Rectal smooth muscle tissue (tissue), 1 donor: ENCODE data around the gene NUTM2D.
"Not testable (repeated sequence)": the region's sequence is repeated elsewhere in the genome, so short reads cannot be mapped to it uniquely, and the experiment has no call there.

ENCODE experiments used
- H3K27ac ChIP-seq: one replicate; pipeline ENCODE4 v1.7.0; 2013; ENCODE audit warnings: low read depth, low read length, inconsistent platforms
- H3K27me3 ChIP-seq: one replicate; pipeline ENCODE4 v1.7.0; 2013; ENCODE audit warnings: low read length; ENCODE audit not compliant: control insufficient read depth, insufficient read depth
- H3K36me3 ChIP-seq: one replicate; pipeline ENCODE4 v1.7.0; 2013; ENCODE audit warnings: low read length; ENCODE audit not compliant: control insufficient read depth, insufficient read depth
- H3K4me1 ChIP-seq: one replicate; pipeline ENCODE4 v1.7.0; 2013; ENCODE audit warnings: low read length; ENCODE audit not compliant: control insufficient read depth, insufficient read depth
- H3K4me3 ChIP-seq: one replicate; pipeline ENCODE4 v1.7.0; 2013; ENCODE audit warnings: low read length
- H3K9ac ChIP-seq: one replicate; pipeline ENCODE4 v1.7.0; 2013; ENCODE audit warnings: low read length

Gene NUTM2D, protein sequence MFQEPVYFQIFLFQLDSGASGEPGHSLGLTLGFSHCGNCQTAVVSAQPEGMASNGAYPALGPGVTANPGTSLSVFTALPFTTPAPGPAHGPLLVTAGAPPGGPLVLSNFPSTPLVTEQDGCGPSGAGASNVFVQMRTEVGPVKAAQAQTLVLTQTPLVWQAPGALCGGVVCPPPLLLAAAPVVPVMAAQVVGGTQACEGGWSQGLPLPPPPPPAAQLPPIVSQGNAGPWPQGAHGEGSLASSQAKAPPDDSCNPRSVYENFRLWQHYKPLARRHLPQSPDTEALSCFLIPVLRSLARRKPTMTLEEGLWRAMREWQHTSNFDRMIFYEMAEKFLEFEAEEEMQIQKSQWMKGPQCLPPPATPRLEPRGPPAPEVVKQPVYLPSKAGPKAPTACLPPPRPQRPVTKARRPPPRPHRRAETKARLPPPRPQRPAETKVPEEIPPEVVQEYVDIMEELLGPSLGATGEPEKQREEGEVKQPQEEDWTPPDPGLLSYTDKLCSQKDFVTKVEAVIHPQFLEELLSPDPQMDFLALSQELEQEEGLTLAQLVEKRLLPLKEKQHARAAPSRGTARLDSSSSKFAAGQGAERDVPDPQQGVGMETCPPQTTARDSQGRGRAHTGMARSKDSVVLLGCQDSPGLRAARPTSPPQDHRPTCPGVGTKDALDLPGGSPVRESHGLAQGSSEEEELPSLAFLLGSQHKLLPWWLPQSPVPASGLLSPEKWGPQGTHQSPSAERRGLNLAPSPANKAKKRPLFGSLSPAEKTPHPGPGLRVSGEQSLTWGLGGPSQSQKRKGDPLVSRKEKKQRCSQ

GRCh38 chr10:87357444-87357843 is at the start of gene NUTM2D:
NUTM2D (plus strand) TSS chr10:87357744; CDS start chr10:87358266, 522 bp downstream.
- not testable (repeated sequence) for H3K4me1 ChIP-seq, H3K4me3 ChIP-seq, H3K27ac ChIP-seq, H3K36me3 ChIP-seq, H3K9ac ChIP-seq, H3K27me3 ChIP-seq

DNA sequence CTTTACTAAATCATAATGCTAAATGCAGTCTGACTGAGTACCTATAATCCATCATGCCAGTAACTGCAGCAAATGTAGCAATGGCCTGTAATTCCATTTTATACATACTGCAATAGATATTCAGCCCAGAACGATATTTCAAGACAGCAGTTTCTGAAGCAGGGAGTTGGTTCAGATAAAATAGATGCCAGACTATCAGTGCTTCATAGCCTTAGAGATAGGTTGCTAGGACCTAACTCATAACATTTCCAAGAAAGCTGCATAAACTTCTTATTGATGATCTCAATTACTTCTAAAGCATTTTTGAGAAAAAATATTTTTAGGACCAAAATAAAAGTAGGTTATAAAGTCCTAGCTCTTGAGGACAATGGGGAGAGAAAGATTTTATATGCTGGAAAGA is 48.8 kb upstream of the NUTM2D start:
- not testable (repeated sequence) for H3K4me3 ChIP-seq, H3K9ac ChIP-seq, H3K27ac ChIP-seq, H3K4me1 ChIP-seq, H3K27me3 ChIP-seq, H3K36me3 ChIP-seq

DNA sequence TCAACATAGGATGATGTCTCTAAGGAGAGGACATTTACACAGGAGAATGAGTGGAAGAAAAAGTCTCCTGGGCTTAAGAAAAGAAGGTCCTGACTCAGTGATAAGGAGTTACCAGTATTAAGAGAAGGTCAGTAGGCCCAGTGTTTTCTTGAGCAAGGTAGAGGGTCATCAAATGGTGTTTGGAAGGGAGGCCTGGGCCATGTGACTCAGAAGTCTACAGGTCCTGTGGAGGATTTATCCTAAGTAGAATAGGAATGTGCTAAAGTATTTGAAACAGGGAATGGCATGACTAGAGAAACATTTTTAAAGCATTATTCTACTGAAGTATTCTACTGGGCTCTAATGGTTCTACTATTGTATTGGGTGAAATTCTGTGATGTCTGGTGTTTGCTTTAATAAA is 47.9 kb upstream of the NUTM2D start:
- not testable (repeated sequence) for H3K4me3 ChIP-seq, H3K27me3 ChIP-seq, H3K27ac ChIP-seq, H3K9ac ChIP-seq, H3K4me1 ChIP-seq, H3K36me3 ChIP-seq

DNA sequence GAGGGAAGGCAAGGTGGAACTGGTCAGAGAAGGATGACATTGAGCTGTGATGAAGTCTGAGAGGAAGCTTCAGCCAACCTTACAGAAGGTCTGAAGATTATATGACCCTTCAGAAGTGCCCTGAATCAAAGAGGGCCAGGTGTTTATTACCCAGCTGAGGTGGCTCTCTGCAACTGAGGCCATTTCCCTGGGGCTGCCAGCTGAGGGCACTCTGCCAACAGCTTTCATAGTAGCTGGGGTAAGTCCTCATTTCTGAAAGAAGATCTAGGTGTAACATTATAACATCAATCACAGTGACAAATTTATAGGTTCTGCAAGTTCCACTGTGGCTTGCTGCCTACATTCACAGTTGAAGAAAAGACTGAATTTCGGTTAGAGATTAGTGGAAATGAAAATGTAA is 46.0 kb upstream of the NUTM2D start:
- H3K27ac ChIP-seq, H3K4me1 ChIP-seq, H3K36me3 ChIP-seq, H3K27me3 ChIP-seq, H3K9ac ChIP-seq, H3K4me3 ChIP-seq: not testable (repeated sequence)

DNA sequence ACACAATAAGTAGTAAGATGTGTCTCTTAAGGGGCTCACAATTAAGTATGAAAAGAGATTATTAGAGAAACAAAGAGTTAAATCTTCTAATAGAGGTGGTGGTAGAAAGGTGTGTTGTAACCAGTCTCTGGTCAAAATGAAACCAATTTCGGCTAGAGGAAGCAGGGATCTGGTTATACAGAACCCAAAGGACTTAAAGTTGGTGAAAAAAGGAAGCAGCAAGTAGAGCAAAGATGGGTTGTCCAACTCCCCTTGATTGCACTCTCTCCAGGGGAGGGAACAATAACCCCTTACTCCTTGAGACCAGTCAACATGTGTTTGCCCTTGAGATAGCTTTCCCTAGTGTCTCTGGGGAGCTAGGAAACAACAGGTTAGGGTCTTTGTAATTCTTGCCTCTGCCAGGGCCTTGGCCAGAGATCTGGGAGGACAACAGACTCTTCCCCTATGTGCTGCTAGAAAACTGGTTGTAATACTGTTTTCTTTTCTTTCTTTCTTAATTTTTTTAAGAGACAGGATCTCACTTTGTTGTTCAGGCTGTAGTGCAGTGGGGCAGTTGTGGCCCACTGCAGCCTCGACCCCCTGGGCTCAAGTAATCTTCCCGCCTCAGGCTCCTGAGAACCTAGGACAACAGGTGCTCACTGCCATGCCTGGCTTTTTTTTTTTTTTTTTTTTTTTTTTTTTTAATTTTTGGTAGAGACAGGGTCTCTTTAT is 43.7 kb upstream of the NUTM2D start:
- H3K27me3 ChIP-seq, H3K36me3 ChIP-seq, H3K4me1 ChIP-seq, H3K27ac ChIP-seq, H3K4me3 ChIP-seq, H3K9ac ChIP-seq: not testable (repeated sequence)

GRCh38 chr10:87314360-87314973 is 43.1 kb upstream of the NUTM2D start:
- not testable (repeated sequence) for H3K4me1 ChIP-seq, H3K27me3 ChIP-seq, H3K9ac ChIP-seq, H3K4me3 ChIP-seq, H3K36me3 ChIP-seq, H3K27ac ChIP-seq

DNA sequence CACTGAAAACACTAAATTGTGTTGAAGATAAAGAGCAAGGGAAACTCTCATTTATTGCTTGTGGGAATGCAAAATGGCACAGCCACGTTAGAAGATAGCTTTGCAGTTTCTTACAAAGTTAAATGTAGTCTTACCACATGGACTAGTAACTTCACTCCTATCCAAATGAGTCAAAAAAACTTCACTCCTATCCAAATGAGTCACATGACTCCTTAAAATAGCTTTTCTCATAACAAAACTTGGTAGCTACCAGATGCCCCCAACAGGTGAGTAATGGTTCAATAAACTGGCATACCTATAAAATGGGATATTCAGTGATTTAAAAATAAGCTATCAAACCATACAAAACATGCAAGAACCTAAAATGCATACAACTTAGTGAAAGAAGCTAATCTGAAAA is 36.0 kb upstream of the NUTM2D start:
- not testable (repeated sequence) for H3K4me3 ChIP-seq, H3K4me1 ChIP-seq, H3K36me3 ChIP-seq, H3K27me3 ChIP-seq, H3K9ac ChIP-seq, H3K27ac ChIP-seq

- H3K36me3 ChIP-seq, H3K4me3 ChIP-seq, H3K27ac ChIP-seq, H3K4me1 ChIP-seq, H3K27me3 ChIP-seq, H3K9ac ChIP-seq: not testable (repeated sequence)
Measured at GRCh38 chr10:87324559-87324958, 33.0 kb upstream of the NUTM2D start.

- not testable (repeated sequence) for H3K4me1 ChIP-seq, H3K27me3 ChIP-seq, H3K9ac ChIP-seq, H3K4me3 ChIP-seq, H3K27ac ChIP-seq, H3K36me3 ChIP-seq
Measured at GRCh38 chr10:87327958-87328357, 29.6 kb upstream of the NUTM2D start.

GRCh38 chr10:87329131-87329530 is 28.4 kb upstream of the NUTM2D start:
- not testable (repeated sequence) for H3K9ac ChIP-seq, H3K27ac ChIP-seq, H3K27me3 ChIP-seq, H3K36me3 ChIP-seq, H3K4me3 ChIP-seq, H3K4me1 ChIP-seq

- not testable (repeated sequence) for H3K36me3 ChIP-seq, H3K27me3 ChIP-seq, H3K27ac ChIP-seq
Measured at GRCh38 chr10:87332687-87333086, 24.9 kb upstream of the NUTM2D start.

GRCh38 chr10:87340411-87340810 is 17.1 kb upstream of the NUTM2D start:
- H3K36me3 ChIP-seq, H3K27ac ChIP-seq, H3K4me1 ChIP-seq, H3K9ac ChIP-seq, H3K4me3 ChIP-seq, H3K27me3 ChIP-seq: not testable (repeated sequence)

More at GRCh38 chr10:87332687-87333086, 24.9 kb upstream of the NUTM2D start:
- H3K9ac ChIP-seq, H3K4me3 ChIP-seq, H3K4me1 ChIP-seq: not testable (repeated sequence)
